Measurements from ENCODE around the gene TENM4.

TENM4 gene

GRCh38 chr11:79054636-79055035 is 386.2 kb downstream of the TENM4 start:
- no peak for DNase-seq (ENCODE audit: low spot score)

- no peak for DNase-seq (ENCODE audit: low spot score)
Measured at GRCh38 chr11:79052544-79052943, 388.3 kb downstream of the TENM4 start.

GRCh38 chr11:79050786-79051185 is 390.0 kb downstream of the TENM4 start:
- DNase-seq (ENCODE audit: low spot score): no peak

- no peak for DNase-seq (ENCODE audit: low spot score)
Measured at GRCh38 chr11:79049741-79050179, 391.1 kb downstream of the TENM4 start.

GRCh38 chr11:79047980-79048379 is 392.9 kb downstream of the TENM4 start:
- no peak for DNase-seq (ENCODE audit: low spot score)

- no peak for DNase-seq (ENCODE audit: low spot score)
Measured at GRCh38 chr11:79047321-79047720, 393.5 kb downstream of the TENM4 start.

GRCh38 chr11:79046366-79046765 is 394.5 kb downstream of the TENM4 start:
- DNase-seq (ENCODE audit: low spot score): no peak

- no peak for DNase-seq (ENCODE audit: low spot score)
Measured at GRCh38 chr11:79045800-79046304, 395.0 kb downstream of the TENM4 start.

- no peak for DNase-seq (ENCODE audit: low spot score)
Measured at GRCh38 chr11:79045018-79045799, 395.6 kb downstream of the TENM4 start.

GRCh38 chr11:79044201-79044600 is 396.6 kb downstream of the TENM4 start:
- DNase-seq (ENCODE audit: low spot score): no peak

- no peak for DNase-seq (ENCODE audit: low spot score)
Measured at GRCh38 chr11:79043726-79044125, 397.1 kb downstream of the TENM4 start.

- no peak for DNase-seq (ENCODE audit: low spot score)
Measured at GRCh38 chr11:79042824-79043223, 398.0 kb downstream of the TENM4 start.

GRCh38 chr11:79040348-79040747 is 400.5 kb downstream of the TENM4 start:
- DNase-seq (ENCODE audit: low spot score): no peak

GRCh38 chr11:79039122-79039521 is 401.7 kb downstream of the TENM4 start:
- no peak for DNase-seq (ENCODE audit: low spot score)

GRCh38 chr11:79035881-79036280 is 404.9 kb downstream of the TENM4 start:
- DNase-seq (ENCODE audit: low spot score): no peak

GRCh38 chr11:79033833-79034232 is 407.0 kb downstream of the TENM4 start:
- DNase-seq (ENCODE audit: low spot score): no peak

- DNase-seq (ENCODE audit: low spot score): no peak
Measured at GRCh38 chr11:79030448-79030847, 410.4 kb downstream of the TENM4 start.

GRCh38 chr11:79028225-79028624 is 412.6 kb downstream of the TENM4 start:
- no peak for DNase-seq (ENCODE audit: low spot score)

- no peak for DNase-seq (ENCODE audit: low spot score)
Measured at GRCh38 chr11:79026803-79027445, 413.9 kb downstream of the TENM4 start.

- DNase-seq (ENCODE audit: low spot score): no peak
Measured at GRCh38 chr11:79025622-79026021, 415.2 kb downstream of the TENM4 start.

GRCh38 chr11:79025097-79025496 is 415.7 kb downstream of the TENM4 start:
- DNase-seq (ENCODE audit: low spot score): no peak

- no peak for DNase-seq (ENCODE audit: low spot score)
Measured at GRCh38 chr11:79022265-79022664, 418.6 kb downstream of the TENM4 start.

GRCh38 chr11:79021601-79022000 is 419.2 kb downstream of the TENM4 start:
- DNase-seq (ENCODE audit: low spot score): no peak

All from CD4-positive, alpha-beta T cell treated with Interleukin-2 at 100 ng/mL for 4 hours (primary cell).